OCI-LY7 (cell line): ENCODE results near the gene FBP1.
"Not testable (repeated sequence)": the region's sequence is repeated elsewhere in the genome, so short reads cannot be mapped to it uniquely, and the experiment has no call there.

ENCODE experiments used
- EZH2phosphoT487 ChIP-seq: fragments of 200-600 bp; sonication (generic); IDR thresholded peaks from 2 replicates; pipeline ENCODE4 v1.6.1; 2018; ENCODE audit warnings: low read depth, borderline replicate concordance, mild to moderate bottlenecking, mixed run types, antibody characterized with exemption, low read length, moderate library complexity, mixed read lengths
- TF ChIP-seq, protein P1 (sequence below): fragments of 200-600 bp; sonication (generic); conservative IDR thresholded peaks from 2 replicates; pipeline ENCODE4 v1.5.1; 2014; ENCODE audit warnings: mild to moderate bottlenecking, antibody characterized with exemption, low read length, moderate library complexity, mixed read lengths

GRCh38 chr9:94564279-94564678, 75.0 kb downstream of the FBP1 start:
- TF ChIP-seq, protein P1, sequence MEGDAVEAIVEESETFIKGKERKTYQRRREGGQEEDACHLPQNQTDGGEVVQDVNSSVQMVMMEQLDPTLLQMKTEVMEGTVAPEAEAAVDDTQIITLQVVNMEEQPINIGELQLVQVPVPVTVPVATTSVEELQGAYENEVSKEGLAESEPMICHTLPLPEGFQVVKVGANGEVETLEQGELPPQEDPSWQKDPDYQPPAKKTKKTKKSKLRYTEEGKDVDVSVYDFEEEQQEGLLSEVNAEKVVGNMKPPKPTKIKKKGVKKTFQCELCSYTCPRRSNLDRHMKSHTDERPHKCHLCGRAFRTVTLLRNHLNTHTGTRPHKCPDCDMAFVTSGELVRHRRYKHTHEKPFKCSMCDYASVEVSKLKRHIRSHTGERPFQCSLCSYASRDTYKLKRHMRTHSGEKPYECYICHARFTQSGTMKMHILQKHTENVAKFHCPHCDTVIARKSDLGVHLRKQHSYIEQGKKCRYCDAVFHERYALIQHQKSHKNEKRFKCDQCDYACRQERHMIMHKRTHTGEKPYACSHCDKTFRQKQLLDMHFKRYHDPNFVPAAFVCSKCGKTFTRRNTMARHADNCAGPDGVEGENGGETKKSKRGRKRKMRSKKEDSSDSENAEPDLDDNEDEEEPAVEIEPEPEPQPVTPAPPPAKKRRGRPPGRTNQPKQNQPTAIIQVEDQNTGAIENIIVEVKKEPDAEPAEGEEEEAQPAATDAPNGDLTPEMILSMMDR: not testable (repeated sequence)
- not testable (repeated sequence) for TF ChIP-seq EZH2phosphoT487
